Measurements from ENCODE around the gene ADGRG3. TPM values are rescaled to one million over a fixed set of nuclear protein-coding genes. Genes with fewer than 3 reads are reported as not detected.

The ADGRG3 gene
- total RNA-seq, 1 donor from 2014 or later = 5.8 TPM

DNA sequence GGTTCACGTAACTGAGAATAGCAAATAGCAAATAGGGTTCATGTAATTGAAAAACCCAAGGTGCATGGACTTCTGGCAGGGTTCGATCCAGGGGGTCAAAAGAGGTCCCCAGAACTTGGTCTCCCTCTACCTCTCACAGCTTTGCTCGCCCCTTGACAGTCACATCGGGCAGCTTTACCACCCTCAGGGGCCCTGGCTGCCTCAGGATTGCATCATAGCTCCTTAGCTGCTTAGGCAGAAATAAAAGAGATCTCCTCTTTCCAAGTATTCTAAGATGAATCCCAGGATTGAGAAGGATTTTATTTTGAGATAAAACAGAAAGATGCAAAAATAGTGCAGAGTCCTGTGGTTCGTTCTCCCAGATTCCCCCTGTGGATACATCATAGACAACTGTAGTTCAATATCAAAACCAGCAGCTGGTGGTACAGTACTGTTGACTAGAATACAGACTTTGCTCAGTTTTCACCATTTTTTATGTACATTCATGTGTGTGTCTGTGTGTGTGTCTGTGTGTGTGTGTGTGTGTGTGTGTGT lies 12.8 kb downstream of the ADGRG3 start:
- H3K4me1 ChIP-seq = no peaks in the 10 kb centered on the region
- H3K9me3 ChIP-seq = no peaks in the 10 kb centered on the region
- no peaks in the 10 kb centered on the region for H3K36me3 ChIP-seq
- DNase-seq (no peak), ATAC-seq (no peak)
- no peak overlapping the region for H3K27ac ChIP-seq
- TF ChIP-seq, protein P1, sequence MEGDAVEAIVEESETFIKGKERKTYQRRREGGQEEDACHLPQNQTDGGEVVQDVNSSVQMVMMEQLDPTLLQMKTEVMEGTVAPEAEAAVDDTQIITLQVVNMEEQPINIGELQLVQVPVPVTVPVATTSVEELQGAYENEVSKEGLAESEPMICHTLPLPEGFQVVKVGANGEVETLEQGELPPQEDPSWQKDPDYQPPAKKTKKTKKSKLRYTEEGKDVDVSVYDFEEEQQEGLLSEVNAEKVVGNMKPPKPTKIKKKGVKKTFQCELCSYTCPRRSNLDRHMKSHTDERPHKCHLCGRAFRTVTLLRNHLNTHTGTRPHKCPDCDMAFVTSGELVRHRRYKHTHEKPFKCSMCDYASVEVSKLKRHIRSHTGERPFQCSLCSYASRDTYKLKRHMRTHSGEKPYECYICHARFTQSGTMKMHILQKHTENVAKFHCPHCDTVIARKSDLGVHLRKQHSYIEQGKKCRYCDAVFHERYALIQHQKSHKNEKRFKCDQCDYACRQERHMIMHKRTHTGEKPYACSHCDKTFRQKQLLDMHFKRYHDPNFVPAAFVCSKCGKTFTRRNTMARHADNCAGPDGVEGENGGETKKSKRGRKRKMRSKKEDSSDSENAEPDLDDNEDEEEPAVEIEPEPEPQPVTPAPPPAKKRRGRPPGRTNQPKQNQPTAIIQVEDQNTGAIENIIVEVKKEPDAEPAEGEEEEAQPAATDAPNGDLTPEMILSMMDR (IDR thresholded peaks at IDR 0.05) = no peak
- intact Hi-C loops (cut with DNase I) = no loop called here
- H3K27me3 ChIP-seq = no peaks in the 10 kb centered on the region
- H3K4me3 ChIP-seq = no peak overlapping the region

DNA sequence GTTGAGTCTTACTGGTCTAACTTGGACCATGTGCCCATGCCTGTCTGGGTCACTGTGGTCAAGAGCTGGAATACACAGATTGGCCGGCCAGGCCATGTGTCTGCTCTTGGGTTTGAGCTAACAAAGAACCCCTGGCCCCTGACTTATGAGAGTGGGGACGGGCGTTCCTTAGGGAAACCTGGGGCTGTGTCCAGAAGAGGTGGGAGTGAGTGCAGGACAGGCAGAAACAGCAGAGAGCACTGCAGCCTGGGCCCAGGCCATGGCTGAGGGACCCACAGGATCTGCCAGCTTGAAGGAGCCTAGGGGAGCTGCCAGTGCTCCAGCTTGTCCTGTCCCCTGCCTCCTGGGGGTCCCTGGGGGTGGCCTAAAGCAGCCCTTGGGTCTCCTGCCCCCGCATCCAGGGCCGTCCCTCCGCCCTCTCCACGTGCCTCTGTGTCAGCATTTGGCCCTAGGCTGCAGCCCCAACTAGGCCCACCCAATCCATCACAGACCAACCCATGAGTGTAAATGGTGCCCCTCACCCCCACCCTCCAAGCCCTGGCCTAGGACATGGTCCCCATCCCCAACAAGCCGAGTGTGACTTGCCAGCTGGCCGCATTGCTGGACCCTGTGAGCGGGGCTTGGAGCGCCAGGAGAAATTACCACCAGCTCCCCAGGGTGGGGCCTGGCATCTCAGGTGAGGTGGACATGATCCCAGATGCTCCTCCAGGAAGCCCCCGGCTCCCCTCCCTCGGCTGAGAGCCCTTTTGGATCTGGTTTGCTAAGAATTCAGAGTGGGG lies 14.0 kb downstream of the ADGRG3 start:
- H3K27ac ChIP-seq = no peak overlapping the region
- no peak for ATAC-seq
- H3K4me1 ChIP-seq = no peaks in the 10 kb centered on the region
- no peaks in the 10 kb centered on the region for H3K27me3 ChIP-seq
- H3K4me3 ChIP-seq = no peak overlapping the region
- no peak for DNase-seq
- intact Hi-C loops (cut with DNase I) = no loop called here
- H3K36me3 ChIP-seq = no peaks in the 10 kb centered on the region
- TF ChIP-seq, protein P1 (IDR thresholded peaks at IDR 0.05) = no peak
- no peaks in the 10 kb centered on the region for H3K9me3 ChIP-seq

DNA sequence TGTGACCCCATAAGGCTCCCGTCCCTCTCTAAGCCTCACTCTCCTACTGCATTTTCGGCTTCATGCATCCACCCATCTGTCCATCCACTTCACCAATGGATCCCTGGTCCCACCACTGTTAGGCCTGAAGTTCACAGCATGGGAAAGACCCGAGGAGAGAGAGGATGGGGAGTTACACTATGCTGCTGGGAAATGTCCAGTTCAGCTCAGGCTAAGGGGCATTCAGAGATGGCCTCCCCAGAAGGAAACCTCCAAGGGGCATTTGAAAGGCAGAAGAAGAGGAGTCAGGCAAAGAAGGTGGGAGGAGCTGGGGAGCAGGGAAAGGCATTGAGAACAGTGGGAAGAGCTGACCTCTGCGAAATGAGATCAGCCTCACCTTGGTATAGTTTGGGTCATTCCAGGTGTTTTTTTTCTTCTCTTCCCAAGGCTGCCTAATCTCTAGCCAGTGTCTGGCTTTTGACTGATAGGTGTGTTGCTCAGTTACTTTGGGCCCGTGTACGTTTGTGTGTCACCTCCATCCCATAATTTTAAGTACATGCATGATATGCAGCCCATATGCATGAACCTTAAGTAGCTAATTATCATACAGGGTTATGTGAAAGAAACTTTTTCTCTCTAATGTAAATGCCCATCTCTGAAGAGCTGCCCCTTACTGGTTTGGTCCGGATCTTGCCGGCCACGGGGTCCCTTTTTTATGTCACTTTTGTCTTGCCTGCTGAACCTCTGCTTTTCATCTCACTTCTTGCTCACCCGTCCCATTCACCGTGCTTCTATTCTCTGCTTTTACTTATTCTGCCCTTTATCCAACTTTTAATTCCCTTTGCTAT lies 14.9 kb downstream of the ADGRG3 start:
- no peaks in the 10 kb centered on the region for H3K4me1 ChIP-seq
- DNase-seq (no peak), ATAC-seq (no peak)
- H3K9me3 ChIP-seq = no peaks in the 10 kb centered on the region
- no peak overlapping the region for H3K4me3 ChIP-seq
- intact Hi-C loops (cut with DNase I) = no loop called here
- H3K27me3 ChIP-seq = no peaks in the 10 kb centered on the region
- TF ChIP-seq, protein P1 (IDR thresholded peaks at IDR 0.05) = no peak
- H3K27ac ChIP-seq = no peak overlapping the region
- H3K36me3 ChIP-seq = no peaks in the 10 kb centered on the region

DNA sequence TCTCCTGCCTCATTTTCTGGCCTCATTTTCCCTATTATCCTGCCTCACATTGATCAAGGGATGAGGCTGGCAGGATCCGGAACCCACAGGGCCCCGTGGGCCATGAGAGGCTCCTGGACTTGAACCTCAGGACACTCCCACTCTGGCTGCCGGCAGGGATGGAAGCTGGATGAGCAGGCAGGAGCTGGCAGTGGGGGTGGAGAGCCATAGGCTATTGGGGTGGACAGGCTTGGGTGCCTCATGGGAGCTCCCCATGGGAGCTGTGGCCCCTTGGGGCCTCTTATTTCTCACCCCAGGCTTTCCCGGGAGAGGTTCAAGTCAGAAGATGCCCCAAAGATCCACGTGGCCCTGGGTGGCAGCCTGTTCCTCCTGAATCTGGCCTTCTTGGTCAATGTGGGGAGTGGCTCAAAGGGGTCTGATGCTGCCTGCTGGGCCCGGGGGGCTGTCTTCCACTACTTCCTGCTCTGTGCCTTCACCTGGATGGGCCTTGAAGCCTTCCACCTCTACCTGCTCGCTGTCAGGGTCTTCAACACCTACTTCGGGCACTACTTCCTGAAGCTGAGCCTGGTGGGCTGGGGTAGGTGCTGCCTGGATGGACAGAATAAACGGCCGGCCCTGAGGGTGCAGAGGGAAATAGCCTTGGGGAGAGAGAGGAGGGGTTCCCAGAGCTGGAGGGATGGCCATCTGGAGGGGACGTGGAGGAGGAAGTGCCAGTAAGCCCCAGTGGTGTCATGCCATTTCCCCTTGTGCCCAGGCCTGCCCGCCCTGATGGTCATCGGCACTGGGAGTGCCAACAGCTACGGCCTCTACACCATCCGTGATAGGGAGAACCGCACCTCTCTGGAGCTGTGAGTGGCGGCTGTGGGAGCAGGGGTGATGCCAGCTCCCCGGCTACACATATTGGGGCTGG lies 15.8 kb downstream of the ADGRG3 start:
- TF ChIP-seq, protein P1 (IDR thresholded peaks at IDR 0.05) = no peak
- no peak for ATAC-seq
- H3K4me3 ChIP-seq = no peak overlapping the region
- no peaks in the 10 kb centered on the region for H3K4me1 ChIP-seq
- intact Hi-C loops (cut with DNase I) = no loop called here
- no peaks in the 10 kb centered on the region for H3K36me3 ChIP-seq
- H3K27ac ChIP-seq = no peak overlapping the region
- no peak for DNase-seq
- no peaks in the 10 kb centered on the region for H3K9me3 ChIP-seq
- no peaks in the 10 kb centered on the region for H3K27me3 ChIP-seq

- intact Hi-C loops (cut with DNase I) = no loop called here
- Histone ChIP-seq H3K36me3 (no peaks in the 10 kb centered on the region), H3K27me3 (no peaks in the 10 kb centered on the region), H3K9me3 (no peaks in the 10 kb centered on the region), H3K27ac (no peak overlapping the region), H3K4me1 (no peaks in the 10 kb centered on the region), H3K4me3 (no peak overlapping the region)
- DNase-seq = no peak
- TF ChIP-seq, protein P1 (IDR thresholded peaks at IDR 0.05) = no peak
- no peak for ATAC-seq
These were observed 16.7 kb downstream of the ADGRG3 start for GRCh38 chr16:57684626-57685358.
